ENCODE measurements around the gene RASD1.

The RASD1 gene, protein sequence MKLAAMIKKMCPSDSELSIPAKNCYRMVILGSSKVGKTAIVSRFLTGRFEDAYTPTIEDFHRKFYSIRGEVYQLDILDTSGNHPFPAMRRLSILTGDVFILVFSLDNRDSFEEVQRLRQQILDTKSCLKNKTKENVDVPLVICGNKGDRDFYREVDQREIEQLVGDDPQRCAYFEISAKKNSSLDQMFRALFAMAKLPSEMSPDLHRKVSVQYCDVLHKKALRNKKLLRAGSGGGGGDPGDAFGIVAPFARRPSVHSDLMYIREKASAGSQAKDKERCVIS

DNA sequence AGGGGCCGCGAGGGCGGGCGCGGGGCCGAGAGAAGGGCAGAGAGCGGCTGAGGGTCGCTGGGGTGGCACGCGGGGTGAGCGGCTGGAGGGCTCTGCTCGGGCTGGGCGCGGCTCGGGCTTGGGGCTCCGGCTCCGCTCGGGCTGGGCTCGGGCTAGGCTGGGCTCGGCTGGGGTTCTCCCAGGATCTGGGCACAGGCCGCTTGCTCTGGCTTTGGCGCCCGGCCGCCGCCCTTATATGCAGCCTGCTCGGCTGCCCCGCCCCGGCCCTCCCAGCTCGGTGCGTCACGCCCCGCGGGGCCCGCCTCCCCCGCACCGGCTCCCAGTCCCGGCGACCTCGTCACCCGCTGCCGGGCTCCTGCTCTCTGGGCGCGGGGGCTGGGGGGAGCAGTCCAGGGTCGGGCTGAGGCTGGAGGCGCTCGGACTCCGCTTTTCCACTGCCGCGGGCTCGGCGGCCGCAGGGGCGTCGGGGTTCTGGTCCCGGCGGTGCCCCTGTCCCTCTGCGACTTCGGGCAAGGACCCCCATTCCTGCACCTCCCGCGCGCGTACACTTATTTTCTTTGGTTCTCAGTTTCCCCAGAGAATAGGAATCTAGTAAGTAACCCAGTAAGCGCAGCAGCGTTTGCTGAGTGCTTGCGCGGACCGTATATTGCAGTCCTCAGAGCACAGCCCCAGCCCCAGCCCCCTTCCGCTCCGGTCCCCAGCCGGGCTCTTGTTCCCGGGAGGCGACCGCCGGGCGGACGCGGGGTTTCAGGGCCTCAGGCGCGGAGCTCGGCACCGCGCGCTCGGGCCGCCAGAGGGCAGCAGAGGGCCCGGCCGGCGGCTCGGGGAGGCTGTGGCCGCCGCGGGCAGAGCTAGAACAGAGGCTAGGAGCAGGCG is at the start of gene RASD1:
Gene RASD1 (minus strand): TSS at position 207 of the 876 bp plus-strand sequence. CDS start 214 bp downstream, outside the sequence.
- no peaks in the 10 kb centered on the region for H3K27me3 Mint-ChIP-seq
- ATAC-seq (replicated peaks; ENCODE audit: extremely low read depth, poor library complexity, severe bottlenecking) = peak; percentile 88

DNA sequence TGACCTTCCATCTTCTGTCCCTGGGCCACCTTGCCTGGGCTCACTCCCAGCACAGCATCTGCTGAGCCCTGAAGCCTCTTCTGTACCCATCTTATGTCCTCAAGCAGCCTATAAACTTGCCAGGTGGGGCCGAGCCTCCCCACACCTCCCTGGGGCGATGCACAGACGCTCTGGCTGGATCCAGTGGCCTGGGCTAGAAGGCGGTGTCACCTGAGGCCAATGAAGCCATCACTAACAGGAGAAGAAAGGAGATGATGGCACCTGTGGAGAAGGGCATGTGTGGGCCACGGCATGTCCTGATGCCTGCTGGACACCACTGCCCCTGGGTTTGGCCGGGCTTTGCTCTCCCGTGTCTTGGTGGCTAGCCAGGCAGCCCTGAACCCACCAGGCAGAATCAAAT is 49.8 kb upstream of the RASD1 start:
- Mint-ChIP-seq H3K36me3 (ENCODE audit: insufficient read depth) (peaks cover 3% of the 10 kb centered on the region), H3K27me3 (no peaks in the 10 kb centered on the region), H3K4me3 (no peak overlapping the region), H3K4me1 (peaks cover 1% of the 10 kb centered on the region), H3K9me3 (no peaks in the 10 kb centered on the region), H3K27ac (ENCODE audit: low read depth) (no peak overlapping the region)
- ATAC-seq (replicated peaks; ENCODE audit: extremely low read depth, poor library complexity, severe bottlenecking) (no peak), DNase-seq (ENCODE audit: low spot score in 2 of 2) (no peak)

More for the DNA sequence above, at the start of gene RASD1:
- peak within 1 kb of the TSS; percentile 75 for H3K4me3 Mint-ChIP-seq
- peak; percentile 56 to 61 for DNase-seq (ENCODE audit: low spot score in 2 of 2)
- peaks cover 8% of the 10 kb centered on the region for H3K4me1 Mint-ChIP-seq
- no peak within 1 kb of the TSS for H3K27ac Mint-ChIP-seq (ENCODE audit: low read depth)
- no peaks in the 10 kb centered on the region for H3K9me3 Mint-ChIP-seq
- H3K36me3 Mint-ChIP-seq (ENCODE audit: insufficient read depth) = peaks cover 3% of the 10 kb centered on the region

DNA sequence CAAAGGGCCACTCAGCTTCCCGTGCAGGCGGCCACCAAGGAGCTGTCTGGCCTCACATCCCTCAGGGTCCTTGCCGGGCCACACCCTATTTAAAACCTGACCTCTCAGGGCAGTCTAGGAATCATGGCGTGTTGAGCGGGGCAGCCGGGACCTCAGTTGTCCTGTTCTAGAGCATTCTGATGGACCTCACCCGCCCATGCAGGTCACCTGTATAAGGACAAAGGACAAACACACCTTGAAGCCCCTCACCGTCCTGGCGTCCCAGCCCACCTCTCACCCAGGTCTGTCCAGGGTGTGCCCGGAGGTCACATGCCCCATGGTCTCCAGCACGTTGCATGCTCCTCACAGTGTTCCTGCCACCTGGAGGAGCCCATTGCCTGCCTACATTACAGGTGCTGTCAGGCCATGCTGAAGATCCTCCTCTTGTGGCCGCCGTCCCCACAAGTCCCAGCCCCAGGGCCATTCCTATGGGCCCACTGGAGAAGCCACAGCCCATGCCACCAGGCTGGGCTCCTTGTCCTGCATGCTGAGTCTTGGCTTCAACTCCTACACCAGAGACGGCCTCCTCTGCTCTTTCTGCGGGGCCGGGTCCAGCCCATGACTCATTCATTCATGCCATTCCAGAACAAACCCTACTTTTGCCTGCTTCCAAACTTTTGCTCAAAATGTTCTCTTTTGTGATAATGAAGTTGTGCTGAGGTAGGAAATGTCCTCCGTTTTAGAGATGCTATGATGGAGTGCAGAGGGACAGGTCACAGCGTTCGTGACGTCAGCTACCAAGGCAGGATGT is 49.0 kb upstream of the RASD1 start:
- Mint-ChIP-seq H3K9me3 (no peaks in the 10 kb centered on the region), H3K36me3 (ENCODE audit: insufficient read depth) (peaks cover 3% of the 10 kb centered on the region), H3K27ac (ENCODE audit: low read depth) (no peak overlapping the region), H3K4me3 (no peak overlapping the region), H3K27me3 (no peaks in the 10 kb centered on the region), H3K4me1 (peaks cover 5% of the 10 kb centered on the region)
- ATAC-seq (replicated peaks; ENCODE audit: extremely low read depth, poor library complexity, severe bottlenecking) = no peak
- DNase-seq (ENCODE audit: low spot score in 2 of 2) = no peak

DNA sequence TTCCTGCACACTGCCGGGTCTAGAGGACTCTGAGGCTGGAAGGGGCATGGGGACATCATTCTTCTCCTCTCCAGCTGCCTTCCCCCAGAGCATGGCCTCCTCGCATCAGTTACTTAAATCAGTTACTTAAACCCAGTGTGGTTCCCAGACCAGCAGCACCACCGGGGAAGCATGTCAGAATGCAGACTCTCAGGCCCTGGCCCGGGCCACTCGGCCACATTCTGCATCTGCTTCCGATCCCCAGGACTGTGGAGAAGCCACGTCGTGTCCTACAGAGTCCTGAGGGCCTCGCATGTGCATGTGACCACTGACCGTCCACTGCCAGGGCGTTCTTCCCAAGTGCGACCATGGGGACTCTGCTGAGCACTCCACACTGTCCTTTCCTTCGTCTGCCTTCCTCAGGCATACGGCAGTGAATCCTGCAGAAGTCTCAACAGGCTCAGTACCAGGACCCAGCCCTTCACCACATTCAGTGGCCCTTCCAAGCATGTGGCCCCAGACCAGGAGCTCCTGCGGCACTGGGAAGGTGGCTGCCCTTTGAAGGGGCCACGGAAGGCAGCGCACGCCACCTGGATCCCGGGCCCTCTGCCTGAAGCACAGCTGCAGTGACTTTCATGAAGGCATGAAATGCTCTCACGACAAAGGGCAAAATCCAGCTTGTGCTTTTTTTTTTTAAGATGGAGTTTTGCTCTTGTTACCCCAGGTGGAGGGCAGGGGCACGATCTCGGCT is 46.9 kb upstream of the RASD1 start:
- Mint-ChIP-seq H3K36me3 (ENCODE audit: insufficient read depth) (peaks cover 3% of the 10 kb centered on the region), H3K27me3 (no peaks in the 10 kb centered on the region), H3K27ac (ENCODE audit: low read depth) (no peak overlapping the region), H3K4me1 (peaks cover 5% of the 10 kb centered on the region), H3K9me3 (no peaks in the 10 kb centered on the region), H3K4me3 (no peak overlapping the region)
- ATAC-seq (replicated peaks; ENCODE audit: extremely low read depth, poor library complexity, severe bottlenecking) (no peak), DNase-seq (ENCODE audit: low spot score in 2 of 2) (no peak)

DNA sequence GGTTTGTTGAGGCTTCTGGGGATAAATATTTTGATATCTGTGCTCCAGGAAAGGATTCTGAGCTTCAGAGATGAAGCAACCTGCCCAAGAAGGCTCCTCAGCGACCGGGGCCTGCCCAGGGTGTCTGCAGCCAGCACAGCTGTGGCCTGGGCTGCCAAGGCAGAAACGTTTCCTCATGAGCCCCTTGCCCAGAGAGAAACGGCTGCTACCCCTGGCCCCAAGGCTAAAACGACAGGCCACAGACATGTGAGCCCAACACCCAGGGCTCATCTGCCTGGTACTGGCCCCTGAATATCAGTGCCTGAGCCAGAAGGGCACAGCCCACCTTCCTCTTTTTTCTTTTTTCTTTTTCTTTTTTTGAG is 45.4 kb upstream of the RASD1 start:
- ATAC-seq (replicated peaks; ENCODE audit: extremely low read depth, poor library complexity, severe bottlenecking) (no peak), DNase-seq (ENCODE audit: low spot score in 2 of 2) (no peak)
- no peaks in the 10 kb centered on the region for H3K27me3 Mint-ChIP-seq
- no peak overlapping the region for H3K4me3 Mint-ChIP-seq
- peaks cover 2% of the 10 kb centered on the region for H3K36me3 Mint-ChIP-seq (ENCODE audit: insufficient read depth)
- H3K27ac Mint-ChIP-seq (ENCODE audit: low read depth) = no peak overlapping the region
- H3K4me1 Mint-ChIP-seq = peaks cover 5% of the 10 kb centered on the region
- no peaks in the 10 kb centered on the region for H3K9me3 Mint-ChIP-seq

DNA sequence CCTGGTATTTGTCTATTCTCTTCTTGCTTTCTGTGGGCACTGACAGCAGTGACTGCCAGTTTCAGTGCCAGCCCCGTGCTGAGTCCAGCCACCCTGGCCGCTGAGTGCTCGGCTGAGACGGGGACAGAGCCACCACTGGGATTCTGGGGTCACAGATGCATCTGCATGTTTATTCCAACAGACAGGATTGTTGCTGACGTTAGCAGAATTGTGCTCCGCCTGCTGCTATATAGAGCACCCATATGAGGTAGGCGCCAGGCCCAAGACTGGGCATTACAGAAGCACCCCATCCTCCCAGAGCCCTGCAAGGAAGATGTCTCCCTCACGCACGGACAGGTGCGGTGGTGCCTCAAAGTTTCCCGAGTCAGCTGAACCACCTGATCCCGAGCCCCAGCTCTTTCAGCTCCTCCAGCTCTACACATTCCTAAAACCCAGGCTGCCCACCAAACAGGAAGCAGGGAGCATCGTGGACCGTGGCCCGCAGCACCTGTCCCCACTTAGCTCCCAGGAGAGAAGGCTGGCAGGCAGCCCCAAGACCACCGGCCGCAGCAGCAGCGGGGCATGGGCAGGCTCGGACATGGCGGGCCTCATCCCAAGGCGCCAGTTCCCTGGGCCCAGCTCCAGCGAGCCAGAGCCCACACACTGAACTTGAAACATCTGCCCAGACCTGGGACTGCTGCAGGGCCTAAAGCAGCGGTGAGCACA is 44.9 kb upstream of the RASD1 start:
- DNase-seq (ENCODE audit: low spot score in 2 of 2) (no peak), ATAC-seq (replicated peaks; ENCODE audit: extremely low read depth, poor library complexity, severe bottlenecking) (no peak)
- Mint-ChIP-seq H3K27ac (ENCODE audit: low read depth) (no peak overlapping the region), H3K4me1 (peaks cover 5% of the 10 kb centered on the region), H3K27me3 (no peaks in the 10 kb centered on the region), H3K4me3 (no peak overlapping the region), H3K36me3 (ENCODE audit: insufficient read depth) (peaks cover 2% of the 10 kb centered on the region), H3K9me3 (no peaks in the 10 kb centered on the region)

DNA sequence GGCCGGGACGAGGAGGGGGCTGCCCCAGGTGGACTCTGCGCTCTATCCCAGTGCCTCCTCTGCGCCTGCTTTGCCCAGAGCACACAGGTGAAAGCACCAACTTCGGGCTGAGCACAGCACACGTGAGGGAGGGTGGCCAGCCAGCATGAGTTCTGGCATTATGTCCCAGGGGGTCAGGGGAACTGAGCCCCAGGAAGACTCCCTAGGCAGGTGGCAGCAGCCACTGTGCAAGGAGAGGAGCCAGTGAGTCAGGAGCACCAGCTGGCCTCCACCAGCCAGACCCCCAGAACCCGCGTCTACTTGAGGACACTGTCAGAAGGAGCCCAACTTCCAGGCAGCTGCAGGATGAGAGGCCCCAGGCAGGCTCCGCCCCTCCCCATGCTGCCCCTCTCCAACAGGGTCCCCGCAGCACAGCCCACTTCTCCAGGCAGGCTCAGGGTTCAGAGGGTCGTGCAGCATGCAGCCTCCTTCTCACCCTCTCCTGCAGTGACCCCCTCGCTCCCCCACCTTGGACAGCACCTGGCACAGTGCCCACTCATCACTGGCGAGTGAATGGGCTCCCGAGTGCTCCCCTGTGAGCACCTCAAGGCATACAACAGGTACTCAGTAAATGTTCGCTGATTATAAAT is 44.2 kb upstream of the RASD1 start:
- H3K9me3 Mint-ChIP-seq = no peaks in the 10 kb centered on the region
- no peaks in the 10 kb centered on the region for H3K27me3 Mint-ChIP-seq
- ATAC-seq (replicated peaks; ENCODE audit: extremely low read depth, poor library complexity, severe bottlenecking) (no peak), DNase-seq (ENCODE audit: low spot score in 2 of 2) (no peak)
- peaks cover 5% of the 10 kb centered on the region for H3K4me1 Mint-ChIP-seq
- no peak overlapping the region for H3K27ac Mint-ChIP-seq (ENCODE audit: low read depth)
- no peak overlapping the region for H3K4me3 Mint-ChIP-seq
- H3K36me3 Mint-ChIP-seq (ENCODE audit: insufficient read depth) = peaks cover 2% of the 10 kb centered on the region

DNA sequence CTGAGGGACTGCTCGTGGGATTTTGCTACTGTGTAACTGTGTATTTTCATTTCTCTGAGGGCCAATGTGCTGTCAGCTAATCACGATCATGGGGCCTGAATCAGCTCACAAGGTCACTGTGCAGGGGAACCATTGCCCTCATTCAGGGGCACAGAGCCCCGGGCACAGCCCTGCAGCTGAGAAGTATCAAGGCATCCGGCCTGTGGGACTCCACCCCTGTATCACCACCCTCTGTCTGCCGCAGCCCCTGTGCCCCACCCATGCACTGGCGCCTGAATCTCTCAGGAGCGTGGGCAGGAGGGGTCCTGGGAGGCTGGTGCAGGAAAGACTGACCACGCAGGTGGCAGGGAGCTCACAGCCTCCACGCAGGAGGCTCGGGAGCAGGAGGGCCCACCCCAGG is 43.4 kb upstream of the RASD1 start:
- Mint-ChIP-seq H3K4me1 (peaks cover 5% of the 10 kb centered on the region), H3K9me3 (no peaks in the 10 kb centered on the region), H3K27ac (ENCODE audit: low read depth) (no peak overlapping the region), H3K27me3 (no peaks in the 10 kb centered on the region), H3K36me3 (ENCODE audit: insufficient read depth) (peaks cover 2% of the 10 kb centered on the region), H3K4me3 (no peak overlapping the region)
- ATAC-seq (replicated peaks; ENCODE audit: extremely low read depth, poor library complexity, severe bottlenecking) (no peak), DNase-seq (ENCODE audit: low spot score in 2 of 2) (no peak)

DNA sequence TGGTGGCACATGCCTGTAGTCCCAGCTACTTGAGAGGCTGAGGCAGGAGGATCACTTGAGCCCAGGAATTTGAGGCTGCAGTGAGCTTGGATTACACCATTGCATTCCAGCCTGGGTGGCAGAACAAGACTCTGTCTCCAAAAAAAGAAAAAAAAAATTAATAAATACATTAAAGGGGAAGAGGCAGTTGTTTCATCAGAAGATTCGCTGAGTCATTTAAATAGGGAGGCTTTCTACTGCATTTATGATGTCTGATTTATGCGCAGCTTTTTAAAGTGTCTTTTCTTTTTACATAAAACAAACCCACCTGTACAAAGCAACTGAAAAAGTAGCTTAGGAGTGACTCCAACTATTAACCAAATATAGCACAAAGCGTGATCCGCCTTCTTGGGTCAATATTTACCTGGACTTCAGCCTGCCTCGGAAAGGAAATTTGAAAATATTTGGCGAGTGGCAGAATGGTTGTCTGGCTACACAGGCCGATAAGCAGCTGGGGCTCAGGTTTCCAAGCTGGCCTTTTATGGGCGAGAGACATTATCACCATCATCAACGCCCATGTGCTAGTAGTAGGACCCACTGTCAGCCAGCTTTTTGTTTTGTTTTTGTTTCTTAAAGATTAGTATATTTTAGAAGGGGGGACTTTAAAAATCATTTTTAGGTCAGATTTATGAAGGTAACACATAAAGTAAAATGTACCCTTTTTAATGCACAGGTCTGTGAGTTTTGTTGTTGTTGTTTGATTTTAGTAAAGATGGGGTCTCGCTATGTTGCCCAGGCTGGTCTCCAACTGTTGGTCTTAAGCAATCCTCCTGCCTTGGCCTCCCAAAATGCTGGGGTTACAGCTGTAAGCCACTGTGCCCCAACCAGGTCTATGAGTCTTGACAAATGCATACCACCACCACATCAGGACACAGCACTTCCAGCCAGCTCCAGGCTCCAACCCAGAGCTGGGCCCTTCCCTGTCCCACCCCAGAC is 42.5 kb upstream of the RASD1 start:
- no peak for DNase-seq (ENCODE audit: low spot score in 2 of 2)
- H3K4me1 Mint-ChIP-seq = peaks cover 5% of the 10 kb centered on the region
- no peaks in the 10 kb centered on the region for H3K9me3 Mint-ChIP-seq
- H3K27ac Mint-ChIP-seq (ENCODE audit: low read depth) = no peak overlapping the region
- H3K4me3 Mint-ChIP-seq = no peak overlapping the region
- H3K27me3 Mint-ChIP-seq = no peaks in the 10 kb centered on the region
- H3K36me3 Mint-ChIP-seq (ENCODE audit: insufficient read depth) = no peaks in the 10 kb centered on the region
- ATAC-seq (replicated peaks; ENCODE audit: extremely low read depth, poor library complexity, severe bottlenecking) = no peak

DNA sequence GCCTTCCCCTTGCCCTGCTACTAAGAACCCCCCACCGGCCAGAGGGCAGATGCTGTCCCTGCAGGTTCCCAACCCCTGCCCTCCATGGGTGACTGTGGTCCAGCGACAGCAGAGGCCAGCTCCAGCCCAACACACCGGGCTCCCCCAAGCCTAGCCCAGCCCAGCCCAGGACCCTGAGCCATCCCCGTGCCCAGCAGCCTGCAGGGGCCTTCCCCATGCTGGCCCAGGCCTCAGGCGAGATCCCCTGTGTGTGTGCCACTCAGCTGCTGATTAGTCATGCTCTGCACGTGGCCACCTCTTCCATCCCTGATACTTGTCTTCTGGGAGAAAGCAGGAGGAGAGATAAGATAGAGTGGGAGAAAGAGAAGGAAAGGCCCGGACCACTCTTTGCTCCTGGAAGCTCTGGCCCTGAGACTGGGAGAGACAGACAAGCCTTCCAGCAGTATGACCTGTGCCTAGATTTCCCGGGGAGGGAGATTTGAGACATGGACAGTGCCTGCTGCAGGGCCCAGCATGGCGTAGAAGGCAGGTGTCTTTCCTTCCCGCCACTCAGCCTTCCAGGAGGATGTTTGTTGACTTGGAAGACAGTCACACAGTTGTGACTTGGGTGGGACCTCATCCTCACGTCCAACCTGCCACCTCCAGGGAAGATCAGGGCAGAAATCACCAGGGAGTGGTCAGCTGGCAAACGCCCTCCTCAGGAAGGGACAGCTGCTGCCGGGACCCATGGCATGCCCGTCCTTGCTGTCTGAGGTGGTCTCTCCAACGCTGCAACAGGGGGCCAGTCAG is 41.3 kb upstream of the RASD1 start:
- peaks cover 5% of the 10 kb centered on the region for H3K4me1 Mint-ChIP-seq
- ATAC-seq (replicated peaks; ENCODE audit: extremely low read depth, poor library complexity, severe bottlenecking) (no peak), DNase-seq (ENCODE audit: low spot score in 2 of 2) (no peak)
- H3K27ac Mint-ChIP-seq (ENCODE audit: low read depth) = no peak overlapping the region
- H3K4me3 Mint-ChIP-seq = no peak overlapping the region
- no peaks in the 10 kb centered on the region for H3K36me3 Mint-ChIP-seq (ENCODE audit: insufficient read depth)
- H3K9me3 Mint-ChIP-seq = no peaks in the 10 kb centered on the region
- H3K27me3 Mint-ChIP-seq = no peaks in the 10 kb centered on the region
